Calu3 (cell line): ENCODE data around the gene NR1I3. TPM values are rescaled to one million over a fixed set of nuclear protein-coding genes. Genes with fewer than 3 reads are reported as not detected.

Experiments
- BruUV-seq: library from RNA; stranded (reverse); fragments of 400-500 nt; replicated peaks from 2 replicates; lab custom pipeline; 2021; lab: Mats Ljungman, UMichigan
- CTCF ChIA-PET: fragments of 300-600 bp; sonication (Branson Sonifier 250); formaldehyde crosslinking; loops from one replicate; lab custom pipeline; 2022; ENCODE audit warnings: antibody characterized with exemption; lab: Charles Lee
- DNase-seq: peaks from one replicate; pipeline ENCODE4 v3.0.0; 2022
- H3K27ac Mint-ChIP-seq: one replicate; pipeline ENCODE4 v1.8.0; 2022; ENCODE audit warnings: mixed read lengths; ENCODE audit not compliant: unreplicated experiment
- H3K27me3 Mint-ChIP-seq: one replicate; pipeline ENCODE4 v1.8.0; 2022; ENCODE audit warnings: mixed read lengths; ENCODE audit not compliant: unreplicated experiment
- H3K36me3 Mint-ChIP-seq: one replicate; pipeline ENCODE4 v1.8.0; 2022; ENCODE audit warnings: mild to moderate bottlenecking, moderate library complexity, mixed read lengths; ENCODE audit not compliant: insufficient read depth, unreplicated experiment
- H3K4me1 Mint-ChIP-seq: one replicate; pipeline ENCODE4 v1.8.0; 2022; ENCODE audit warnings: mild to moderate bottlenecking, low read depth, mixed read lengths; ENCODE audit not compliant: unreplicated experiment
- H3K4me3 Mint-ChIP-seq: one replicate; pipeline ENCODE4 v1.8.0; 2022; ENCODE audit warnings: mild to moderate bottlenecking, low read depth, moderate library complexity, mixed read lengths; ENCODE audit not compliant: unreplicated experiment
- H3K9me3 Mint-ChIP-seq: one replicate; pipeline ENCODE4 v1.8.0; 2022; ENCODE audit warnings: low read depth, mixed read lengths; ENCODE audit not compliant: unreplicated experiment
- intact Hi-C: fragments of 100-400 bp; cut with micrococcal nuclease; formaldehyde crosslinking; loops from one replicate; pipeline ENCODE4 v1.10.0; 2022; ENCODE audit not compliant: unreplicated experiment
- microRNA-seq: library from miRNA; unstranded; fragments of <30 nt; microRNA quantifications from one replicate; pipeline ENCODE4 v1.2.0, GENCODE V29; 2022
- total RNA-seq: library from RNA; stranded (reverse); gene quantifications from 2 replicates; pipeline ENCODE4 v1.2.3, GENCODE V29; 2022
- TF ChIP-seq, protein P1 (sequence below): fragments of 200-600 bp; IDR thresholded peaks from one replicate; pipeline ENCODE4 v1.8.0; 2022; ENCODE audit warnings: antibody characterized with exemption; ENCODE audit not compliant: unreplicated experiment

Gene NR1I3
- total RNA-seq, 1 experiment from 2014 or later: not detected

DNA sequence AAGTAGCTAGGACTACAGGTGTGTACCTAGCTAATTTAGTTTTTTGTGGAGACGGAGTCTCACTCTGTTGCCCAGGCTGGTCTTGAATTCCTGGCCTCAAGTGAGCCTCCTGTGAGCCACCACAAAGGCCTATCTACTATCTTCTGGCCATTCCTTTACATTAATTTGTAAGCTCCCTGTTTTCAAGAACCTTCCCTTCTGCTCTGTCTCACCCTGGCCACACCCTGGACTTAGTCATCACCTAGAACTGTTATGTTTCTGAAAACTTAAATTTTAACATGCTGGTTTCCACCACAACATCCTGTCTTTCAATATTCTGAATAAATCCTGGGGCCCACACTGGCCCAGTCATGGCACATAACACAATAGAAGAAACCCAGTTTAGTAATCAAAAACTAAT, 55.8 kb downstream of the NR1I3 start:
- TF ChIP-seq, protein P1, sequence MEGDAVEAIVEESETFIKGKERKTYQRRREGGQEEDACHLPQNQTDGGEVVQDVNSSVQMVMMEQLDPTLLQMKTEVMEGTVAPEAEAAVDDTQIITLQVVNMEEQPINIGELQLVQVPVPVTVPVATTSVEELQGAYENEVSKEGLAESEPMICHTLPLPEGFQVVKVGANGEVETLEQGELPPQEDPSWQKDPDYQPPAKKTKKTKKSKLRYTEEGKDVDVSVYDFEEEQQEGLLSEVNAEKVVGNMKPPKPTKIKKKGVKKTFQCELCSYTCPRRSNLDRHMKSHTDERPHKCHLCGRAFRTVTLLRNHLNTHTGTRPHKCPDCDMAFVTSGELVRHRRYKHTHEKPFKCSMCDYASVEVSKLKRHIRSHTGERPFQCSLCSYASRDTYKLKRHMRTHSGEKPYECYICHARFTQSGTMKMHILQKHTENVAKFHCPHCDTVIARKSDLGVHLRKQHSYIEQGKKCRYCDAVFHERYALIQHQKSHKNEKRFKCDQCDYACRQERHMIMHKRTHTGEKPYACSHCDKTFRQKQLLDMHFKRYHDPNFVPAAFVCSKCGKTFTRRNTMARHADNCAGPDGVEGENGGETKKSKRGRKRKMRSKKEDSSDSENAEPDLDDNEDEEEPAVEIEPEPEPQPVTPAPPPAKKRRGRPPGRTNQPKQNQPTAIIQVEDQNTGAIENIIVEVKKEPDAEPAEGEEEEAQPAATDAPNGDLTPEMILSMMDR: no peak
- Mint-ChIP-seq H3K9me3 (no peaks in the 10 kb centered on the region), H3K4me1 (peaks cover 30% of the 10 kb centered on the region), H3K4me3 (no peak overlapping the region), H3K27me3 (no peaks in the 10 kb centered on the region), H3K36me3 (peaks cover 7% of the 10 kb centered on the region), H3K27ac (peak overlapping the region; percentile 48)
- no TSS peak for BruUV-seq
- CTCF ChIA-PET: interaction anchor here (1.4 kb wide), 1 partner anchor 44 kb away, joined by 4 read pairs; the partner anchor contains the start of gene TOMM40L
- intact Hi-C loops: no loop called here
- DNase-seq: no peak

DNA sequence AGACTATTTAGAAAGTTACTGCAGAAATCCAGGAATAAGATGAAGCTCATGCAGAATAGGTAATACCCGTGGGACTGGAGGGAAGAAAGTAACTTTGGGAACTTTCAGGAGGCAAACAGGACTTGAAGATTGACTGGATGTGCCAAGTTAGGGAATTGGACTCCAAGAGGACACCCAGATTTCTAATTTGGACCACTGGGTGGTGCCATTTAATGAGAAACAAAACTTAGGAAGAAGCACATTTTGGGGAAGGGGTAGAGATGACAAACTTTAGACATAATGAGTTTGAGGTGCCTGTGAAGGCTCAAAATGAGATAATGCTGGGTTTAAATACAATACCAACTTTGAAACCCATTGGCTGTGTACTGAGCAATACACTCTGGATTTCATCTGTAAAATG, 57.4 kb downstream of the NR1I3 start:
- CTCF ChIA-PET: no interaction called here
- DNase-seq: no peak

DNA sequence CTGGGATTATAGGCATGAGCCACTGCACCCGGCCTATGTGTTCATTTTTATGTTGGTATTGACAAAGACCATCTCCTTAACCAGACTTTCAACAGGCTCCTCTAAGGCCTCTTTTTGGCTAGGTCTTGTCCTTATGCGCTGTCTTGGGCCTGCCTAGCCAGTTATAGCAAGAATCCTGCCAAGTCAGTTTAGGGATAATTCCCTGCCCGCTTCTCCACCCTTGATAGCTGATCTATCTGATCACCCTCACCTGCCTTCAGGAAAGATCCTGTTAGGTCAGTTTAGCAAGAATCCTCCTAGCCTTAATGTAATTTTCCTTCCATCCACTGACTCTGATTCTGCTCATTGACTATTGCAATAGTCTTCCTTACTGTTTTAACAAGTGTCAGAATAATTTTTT, 58.3 kb downstream of the NR1I3 start:
- H3K4me3 Mint-ChIP-seq: no peak overlapping the region
- no peaks in the 10 kb centered on the region for H3K9me3 Mint-ChIP-seq
- peaks cover 19% of the 10 kb centered on the region for H3K36me3 Mint-ChIP-seq
- BruUV-seq: no TSS peak
- CTCF ChIA-PET: no interaction called here
- H3K27ac Mint-ChIP-seq: no peak overlapping the region
- TF ChIP-seq, protein P1: no peak
- H3K27me3 Mint-ChIP-seq: no peaks in the 10 kb centered on the region
- intact Hi-C loops: no loop called here
- peaks cover 45% of the 10 kb centered on the region for H3K4me1 Mint-ChIP-seq
- no peak for DNase-seq

More for the DNA sequence above, 57.4 kb downstream of the NR1I3 start:
- TF ChIP-seq, protein P1: no peak
- Mint-ChIP-seq H3K27ac (no peak overlapping the region), H3K27me3 (no peaks in the 10 kb centered on the region), H3K36me3 (peaks cover 19% of the 10 kb centered on the region), H3K9me3 (no peaks in the 10 kb centered on the region), H3K4me1 (peaks cover 42% of the 10 kb centered on the region), H3K4me3 (no peak overlapping the region)
- intact Hi-C loops: no loop called here
- BruUV-seq: no TSS peak

Small RNAs within 50 kb of the gene (microRNA-seq; reads per million reads assigned to microRNA genes)
- gene MIR5187: 1.1 reads per million

Other genes with a start within 250 kb of the NR1I3 start
- 157 and 173 TPM in 2 replicates for gene F11R, start 217.1 kb downstream of the NR1I3 start, total RNA-seq
- gene TSTD1, start 199.2 kb downstream of the NR1I3 start, total RNA-seq: 67.6 and 74.1 TPM in 2 replicates
- 72.1 and 75.4 TPM in 2 replicates for gene USF1, start 192.2 kb downstream of the NR1I3 start, total RNA-seq
- gene ARHGAP30, start 168.3 kb downstream of the NR1I3 start, total RNA-seq: 1.7 and 2.9 TPM in 2 replicates
- gene NECTIN4, start 148.6 kb downstream of the NR1I3 start, total RNA-seq: 24.9 and 42.4 TPM in 2 replicates
- gene KLHDC9, start 139.8 kb downstream of the NR1I3 start, total RNA-seq: 5.3 and 7.0 TPM in 2 replicates
- gene PFDN2, start 120.2 kb downstream of the NR1I3 start, total RNA-seq: 121 and 129 TPM in 2 replicates
- 49.8 and 52.9 TPM in 2 replicates for gene NIT1, start 120.1 kb downstream of the NR1I3 start, total RNA-seq
- 40.4 and 45.7 TPM in 2 replicates for gene DEDD, start 105.5 kb downstream of the NR1I3 start, total RNA-seq
- 77.5 and 85.8 TPM in 2 replicates for gene UFC1, start 84.2 kb downstream of the NR1I3 start, total RNA-seq
- 35.8 and 40.9 TPM in 2 replicates for gene USP21, start 78.7 kb downstream of the NR1I3 start, total RNA-seq
- gene PPOX, start 71.8 kb downstream of the NR1I3 start, total RNA-seq: 25.7 and 27.1 TPM in 2 replicates
- gene B4GALT3, start 60.7 kb downstream of the NR1I3 start, total RNA-seq: 51.9 and 59.2 TPM in 2 replicates
- gene ADAMTS4, start 39.1 kb downstream of the NR1I3 start, total RNA-seq: not detected in 2 replicates
- 91.3 and 98.3 TPM in 2 replicates for gene NDUFS2, start 35.8 kb downstream of the NR1I3 start, total RNA-seq
- gene FCER1G, start 22.9 kb downstream of the NR1I3 start, total RNA-seq: not detected in 2 replicates
- gene APOA2, start 14.6 kb downstream of the NR1I3 start, total RNA-seq: not detected in 2 replicates
- gene TOMM40L, start 12.1 kb downstream of the NR1I3 start, total RNA-seq: 14.1 and 15.0 TPM in 2 replicates
- gene PCP4L1, start 20.5 kb upstream of the NR1I3 start, total RNA-seq: not detected in 2 replicates
- 0.37 and 0.47 TPM in 2 replicates for gene MPZ, start 71.8 kb upstream of the NR1I3 start, total RNA-seq
- 242 and 245 TPM in 2 replicates for gene SDHC, start 76.2 kb upstream of the NR1I3 start, total RNA-seq
- not detected in 2 replicates for gene CFAP126, start 129.7 kb upstream of the NR1I3 start, total RNA-seq